HepG2 (cell line): ENCODE measurements around the gene IAH1. TPM values are rescaled to one million over a fixed set of nuclear protein-coding genes. Genes with fewer than 3 reads are reported as not detected.

Source experiments
- ELF4 ChIP-seq: sonication (generic); formaldehyde crosslinking; IDR thresholded peaks from 2 replicates; pipeline ENCODE4 v1.5.0; 2020; ENCODE audit warnings: missing genetic modification reagents, mild to moderate bottlenecking, moderate library complexity, borderline replicate concordance
- IRF2 ChIP-seq: IDR thresholded peaks from 2 replicates; pipeline ENCODE4 v1.6.1; 2018; ENCODE audit warnings: missing genetic modification reagents, missing compliant biosample characterization
- KLF15 ChIP-seq: sonication (generic); formaldehyde crosslinking; IDR thresholded peaks from 2 replicates; pipeline ENCODE4 v1.8.1; 2023; ENCODE audit warnings: borderline replicate concordance, mild to moderate bottlenecking, inconsistent platforms, missing genetic modification reagents, mixed read lengths
- KMT2B ChIP-seq: IDR thresholded peaks from 2 replicates; pipeline ENCODE4 v1.6.1; 2016; ENCODE audit warnings: missing genetic modification reagents, missing compliant biosample characterization
- ONECUT2 ChIP-seq: sonication (generic); formaldehyde crosslinking; IDR thresholded peaks from 2 replicates; pipeline ENCODE4 v1.4.0; 2020; ENCODE audit warnings: missing genetic modification reagents
- RERE ChIP-seq: IDR thresholded peaks from 2 replicates; pipeline ENCODE4 v1.6.1; 2016; ENCODE audit warnings: low read depth, missing genetic modification reagents, missing compliant biosample characterization
- TAF15 ChIP-seq: fragments of 200-400 bp; formaldehyde crosslinking; IDR thresholded peaks from one replicate; pipeline ENCODE4 v1.6.1; 2018; ENCODE audit warnings: mild to moderate bottlenecking, low read depth, low read length; ENCODE audit not compliant: poor library complexity, severe bottlenecking
- ZBED4 ChIP-seq: sonication (generic); formaldehyde crosslinking; IDR thresholded peaks from 2 replicates; pipeline ENCODE4 v1.4.0; 2020; ENCODE audit warnings: missing genetic modification reagents, borderline replicate concordance
- ZBTB20 ChIP-seq: sonication (generic); formaldehyde crosslinking; IDR thresholded peaks from 2 replicates; pipeline ENCODE4 v1.8.1; 2023; ENCODE audit warnings: missing genetic modification reagents, low read depth, mild to moderate bottlenecking, borderline replicate concordance
- ZNF230 ChIP-seq: sonication (generic); formaldehyde crosslinking; IDR thresholded peaks from 2 replicates; pipeline ENCODE4 v1.4.0; 2020; ENCODE audit warnings: mild to moderate bottlenecking, missing genetic modification reagents
- ZNF281 ChIP-seq: sonication (generic); formaldehyde crosslinking; IDR thresholded peaks from 2 replicates; pipeline ENCODE4 v1.4.0; 2020; ENCODE audit warnings: missing genetic modification reagents, borderline replicate concordance
- ZSCAN22 ChIP-seq: sonication (generic); formaldehyde crosslinking; IDR thresholded peaks from 2 replicates; pipeline ENCODE4 v1.4.0; 2020; ENCODE audit warnings: mild to moderate bottlenecking, missing genetic modification reagents
- polyA plus RNA-seq, 8 experiments: library from polyadenylated mRNA; depleted of rRNA in 3 of 8; stranded (reverse) in 7 of 8; unstranded in 1 of 8; fragments of >200 nt; fragmentation: Illumina TruSeq in 4 of 8; extraction: Trizol in 4 of 8; gene quantifications; 2 replicates each; pipeline versions ENCODE4 v1.2.1 to v1.2.3, GENCODE V29; 2011 to 2016; ENCODE audit warnings: low read depth in 4 of 8, missing spikeins in 1 of 8, mixed read lengths in 1 of 8; ENCODE audit not compliant: insufficient read depth in 1 of 8
- total RNA-seq, 5 experiments: library from RNA; depleted of rRNA; stranded (reverse); fragments of >200 nt; fragmentation: Illumina TruSeq; extraction: Trizol; gene quantifications; 2 replicates each; pipeline ENCODE4 v1.2.3, GENCODE V29; 2016; ENCODE audit warnings: low read depth in 1 of 5
- TF ChIP-seq, protein P1 (sequence below): sonication (generic); formaldehyde crosslinking; IDR thresholded peaks from 2 replicates; pipeline ENCODE4 v1.8.1; 2023; ENCODE audit warnings: missing genetic modification reagents, inconsistent platforms, borderline replicate concordance

IAH1 gene
- total and polyA plus RNA-seq, 2 of the 13 experiments (the other 11 are each of a cell fraction or from before 2014, with no cell fraction given), result 43.6 to 44.4 TPM

GRCh38 chr2:9474361-9475057, at the start of gene IAH1 (continued):
- TF ChIP-seq KMT2B (CRISPR knock-in tag) (no peak), ZNF281 (CRISPR knock-in tag) (no peak), RERE (CRISPR knock-in tag) (no peak), ZBED4 (no peak), ZBTB20 (CRISPR knock-in tag) (no peak), ZNF230 (CRISPR knock-in tag) (no peak), IRF2 (CRISPR knock-in tag) (no peak), ELF4 (CRISPR knock-in tag) (no peak), TAF15 (no peak), KLF15 (no peak), ZSCAN22 (CRISPR knock-in tag) (no peak), ONECUT2 (CRISPR knock-in tag) (no peak)
- TF ChIP-seq, protein P1, sequence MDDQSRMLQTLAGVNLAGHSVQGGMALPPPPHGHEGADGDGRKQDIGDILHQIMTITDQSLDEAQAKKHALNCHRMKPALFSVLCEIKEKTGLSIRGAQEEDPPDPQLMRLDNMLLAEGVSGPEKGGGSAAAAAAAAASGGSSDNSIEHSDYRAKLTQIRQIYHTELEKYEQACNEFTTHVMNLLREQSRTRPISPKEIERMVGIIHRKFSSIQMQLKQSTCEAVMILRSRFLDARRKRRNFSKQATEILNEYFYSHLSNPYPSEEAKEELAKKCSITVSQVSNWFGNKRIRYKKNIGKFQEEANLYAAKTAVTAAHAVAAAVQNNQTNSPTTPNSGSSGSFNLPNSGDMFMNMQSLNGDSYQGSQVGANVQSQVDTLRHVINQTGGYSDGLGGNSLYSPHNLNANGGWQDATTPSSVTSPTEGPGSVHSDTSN (CRISPR knock-in tag), result no peak
